Measurements from ENCODE around the gene SMG9.

The SMG9 gene

GRCh38 chr19:43784241-43784980 is 29.6 kb upstream of the SMG9 start (continued):
- TF ChIP-seq ZNF518A (tag by site-specific recombination; conservative IDR thresholded peaks at IDR 0.05; ENCODE audit: low read depth) (no peak), ZEB2 (tag by site-specific recombination; IDR thresholded peaks at IDR 0.05) (peak; percentile 24; the same call in 1 of the 2 replicates), ZNF544 (tag by site-specific recombination; IDR thresholded peaks at IDR 0.05) (no peak), ZNF654 (tag by site-specific recombination; IDR thresholded peaks at IDR 0.05; ENCODE audit: low read depth) (no peak), ZBTB1 (tag by site-specific recombination; IDR thresholded peaks at IDR 0.05) (no peak), ZNF792 (tag by site-specific recombination; IDR thresholded peaks at IDR 0.05) (0 out of 2 replicates have a peak, but pooled peaks have one; percentile 35), REST (tag by site-specific recombination; IDR thresholded peaks at IDR 0.05) (no peak), ZNF10 (tag by site-specific recombination; IDR thresholded peaks at IDR 0.05) (no peak), SP3 (tag by site-specific recombination; IDR thresholded peaks at IDR 0.05) (0 out of 2 replicates have a peak, but pooled peaks have one; percentile 33)

- Histone ChIP-seq H3K4me3 (ENCODE audit: low read depth, low read length) (no peak overlapping the region), H3K9me3 (ENCODE audit: control insufficient read depth, insufficient read depth, low read depth, low read length) (no peaks in the 10 kb centered on the region; the same call in 1 of the 2 replicates), H3K27ac (ENCODE audit: extremely low read depth, low read depth, low read length) (no peak overlapping the region), H3K36me3 (ENCODE audit: control insufficient read depth in 2 of 2, insufficient read depth in 1 of 2, low read length in 2 of 2) (no peaks in the 10 kb centered on the region), H3K4me1 (ENCODE audit: control insufficient read depth, insufficient read depth, low read length) (no peaks in the 10 kb centered on the region; the same call in 1 of the 2 replicates)
- POLR2A ChIA-PET: no interaction called here
- CTCF ChIA-PET: interaction anchor here (0.6 to 15.3 kb wide), 4 partner anchors 17 to 310 kb away, joined by 3 to 213 read pairs (median 58); no protein-coding TSS in a partner anchor
- TF ChIP-seq ZBTB48 (tag by site-specific recombination; IDR thresholded peaks at IDR 0.05) (no peak), ZNF660 (tag by site-specific recombination; IDR thresholded peaks at IDR 0.05) (no peak), ZNF596 (tag by site-specific recombination; IDR thresholded peaks at IDR 0.05) (no peak), ZNF777 (tag by site-specific recombination; IDR thresholded peaks at IDR 0.05; ENCODE audit: borderline replicate concordance) (no peak), ZNF10 (tag by site-specific recombination; IDR thresholded peaks at IDR 0.05) (no peak), ZNF624 (tag by site-specific recombination; IDR thresholded peaks at IDR 0.05) (0 out of 2 replicates have a peak, but pooled peaks have one; percentile 33), ZNF175 (tag by site-specific recombination; IDR thresholded peaks at IDR 0.05) (no peak), ZNF18 (tag by site-specific recombination; IDR thresholded peaks at IDR 0.05) (no peak), ZBTB26 (tag by site-specific recombination; optimal IDR thresholded peaks at IDR 0.05) (no peak), ZBTB8A (tag by site-specific recombination; IDR thresholded peaks at IDR 0.05) (no peak), YY2 (tag by site-specific recombination; IDR thresholded peaks at IDR 0.05) (0 out of 2 replicates have a peak, but pooled peaks have one; percentile 34), FEZF1 (tag by site-specific recombination; IDR thresholded peaks at IDR 0.05) (no peak), ZNF155 (tag by site-specific recombination; IDR thresholded peaks at IDR 0.05) (no peak), ZNF140 (tag by site-specific recombination; IDR thresholded peaks at IDR 0.05) (no peak)
- TF ChIP-seq, protein P1, sequence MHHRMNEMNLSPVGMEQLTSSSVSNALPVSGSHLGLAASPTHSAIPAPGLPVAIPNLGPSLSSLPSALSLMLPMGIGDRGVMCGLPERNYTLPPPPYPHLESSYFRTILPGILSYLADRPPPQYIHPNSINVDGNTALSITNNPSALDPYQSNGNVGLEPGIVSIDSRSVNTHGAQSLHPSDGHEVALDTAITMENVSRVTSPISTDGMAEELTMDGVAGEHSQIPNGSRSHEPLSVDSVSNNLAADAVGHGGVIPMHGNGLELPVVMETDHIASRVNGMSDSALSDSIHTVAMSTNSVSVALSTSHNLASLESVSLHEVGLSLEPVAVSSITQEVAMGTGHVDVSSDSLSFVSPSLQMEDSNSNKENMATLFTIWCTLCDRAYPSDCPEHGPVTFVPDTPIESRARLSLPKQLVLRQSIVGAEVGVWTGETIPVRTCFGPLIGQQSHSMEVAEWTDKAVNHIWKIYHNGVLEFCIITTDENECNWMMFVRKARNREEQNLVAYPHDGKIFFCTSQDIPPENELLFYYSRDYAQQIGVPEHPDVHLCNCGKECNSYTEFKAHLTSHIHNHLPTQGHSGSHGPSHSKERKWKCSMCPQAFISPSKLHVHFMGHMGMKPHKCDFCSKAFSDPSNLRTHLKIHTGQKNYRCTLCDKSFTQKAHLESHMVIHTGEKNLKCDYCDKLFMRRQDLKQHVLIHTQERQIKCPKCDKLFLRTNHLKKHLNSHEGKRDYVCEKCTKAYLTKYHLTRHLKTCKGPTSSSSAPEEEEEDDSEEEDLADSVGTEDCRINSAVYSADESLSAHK (tag by site-specific recombination; IDR thresholded peaks at IDR 0.05): no peak
Observed at GRCh38 chr19:43783636-43784035, 28.9 kb upstream of the SMG9 start.
